AML-193 (cell line): ENCODE results near the gene ARHGAP11A.
A peak's percentile ranks its signal among the peaks of the same experiment; 100 is the strongest.

ENCODE experiments used
- DNase-seq, 2 experiments: peaks; one replicate each; lab custom pipeline; 2025; lab: John Stamatoyannopoulos, UW

The ARHGAP11A gene

DNA sequence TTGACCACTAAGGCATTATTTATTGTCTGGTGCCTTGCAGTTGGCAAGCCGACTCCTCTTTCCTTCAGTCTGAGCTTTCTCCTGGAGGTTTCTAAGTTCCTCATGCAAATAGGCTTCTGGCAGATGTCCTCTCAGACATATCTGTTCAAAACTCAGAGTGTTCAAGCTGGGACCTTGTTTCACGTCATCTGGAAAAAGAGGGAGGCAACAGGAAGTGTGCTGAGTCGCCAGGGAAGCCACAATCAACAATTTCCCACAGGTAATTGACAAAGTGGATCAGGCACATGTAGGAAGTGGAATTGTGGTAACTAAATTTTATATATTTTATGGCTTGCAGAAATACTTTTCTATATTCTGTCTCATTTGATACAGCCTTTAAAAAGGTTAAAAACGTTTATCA is 40.8 kb downstream of the ARHGAP11A start:
- no peak for DNase-seq

DNA sequence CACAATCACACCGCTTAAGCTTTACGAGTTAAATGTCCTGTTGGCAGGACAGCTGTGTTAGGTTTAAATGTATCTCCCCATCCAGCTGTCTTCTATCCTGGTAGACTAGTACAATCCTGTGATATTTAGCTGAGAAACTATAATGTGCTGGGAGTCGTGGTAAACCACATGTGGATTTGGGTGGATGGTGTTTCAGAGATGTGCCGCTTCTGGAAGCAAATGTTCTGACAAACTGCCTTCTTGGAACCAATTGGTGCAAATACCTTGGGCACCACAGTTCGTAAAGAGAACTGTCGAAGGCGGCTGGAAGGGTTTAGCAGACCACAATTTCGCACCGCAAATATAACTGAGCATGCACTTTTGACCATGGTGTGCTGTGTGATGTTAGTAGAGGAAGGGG is 41.2 kb downstream of the ARHGAP11A start:
- no peak for DNase-seq

DNA sequence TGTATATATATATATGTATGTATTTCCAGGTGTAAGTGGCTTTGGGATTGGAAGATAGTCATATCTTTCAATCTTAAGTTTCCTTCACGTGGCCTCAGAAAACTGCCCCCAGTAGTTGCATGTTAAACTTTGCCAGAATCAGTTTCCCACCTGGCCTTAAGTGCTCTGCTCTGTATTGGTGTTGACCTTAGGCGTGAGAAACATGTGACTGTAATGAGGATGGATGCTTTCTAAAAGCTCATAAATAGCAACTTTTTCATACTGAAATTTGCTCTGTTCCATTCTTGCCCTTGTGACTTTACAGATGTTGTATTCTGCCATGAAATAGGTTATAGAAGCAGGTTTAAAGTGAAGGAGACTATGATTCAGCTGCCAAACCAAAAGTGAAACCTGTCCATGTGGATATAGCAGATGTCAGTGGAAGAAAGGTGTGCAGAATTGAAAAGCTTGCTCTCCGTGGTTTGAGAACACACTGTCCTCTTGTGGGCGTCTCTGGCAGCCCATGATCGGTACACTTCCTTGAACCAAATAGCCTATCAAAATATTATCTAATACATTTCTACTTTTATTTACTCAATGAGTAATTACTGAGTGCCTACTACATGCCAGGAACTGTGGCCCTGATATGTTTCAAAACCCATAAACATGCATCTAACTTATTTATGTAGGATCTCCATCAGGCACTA is 42.0 kb downstream of the ARHGAP11A start:
- no peak for DNase-seq

DNA sequence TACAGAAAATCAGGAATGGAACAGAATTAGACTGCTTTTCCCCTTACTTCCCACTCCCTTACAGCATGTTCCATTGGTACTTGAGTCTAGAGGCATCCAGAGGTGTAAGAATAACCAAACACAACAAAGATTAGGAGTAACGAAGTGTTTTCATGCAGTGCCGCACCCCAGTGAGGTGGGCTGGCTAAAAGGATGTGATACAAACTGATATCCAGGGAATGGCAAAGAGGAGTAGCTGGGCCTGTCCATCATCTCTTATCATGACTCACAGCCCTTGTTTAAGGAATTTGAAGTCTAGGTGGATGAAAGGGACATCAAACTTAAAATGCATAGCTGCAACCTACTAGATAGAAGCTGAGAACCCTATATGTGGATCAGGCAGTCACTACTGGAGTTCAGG is 42.6 kb downstream of the ARHGAP11A start:
- DNase-seq: no peak

DNA sequence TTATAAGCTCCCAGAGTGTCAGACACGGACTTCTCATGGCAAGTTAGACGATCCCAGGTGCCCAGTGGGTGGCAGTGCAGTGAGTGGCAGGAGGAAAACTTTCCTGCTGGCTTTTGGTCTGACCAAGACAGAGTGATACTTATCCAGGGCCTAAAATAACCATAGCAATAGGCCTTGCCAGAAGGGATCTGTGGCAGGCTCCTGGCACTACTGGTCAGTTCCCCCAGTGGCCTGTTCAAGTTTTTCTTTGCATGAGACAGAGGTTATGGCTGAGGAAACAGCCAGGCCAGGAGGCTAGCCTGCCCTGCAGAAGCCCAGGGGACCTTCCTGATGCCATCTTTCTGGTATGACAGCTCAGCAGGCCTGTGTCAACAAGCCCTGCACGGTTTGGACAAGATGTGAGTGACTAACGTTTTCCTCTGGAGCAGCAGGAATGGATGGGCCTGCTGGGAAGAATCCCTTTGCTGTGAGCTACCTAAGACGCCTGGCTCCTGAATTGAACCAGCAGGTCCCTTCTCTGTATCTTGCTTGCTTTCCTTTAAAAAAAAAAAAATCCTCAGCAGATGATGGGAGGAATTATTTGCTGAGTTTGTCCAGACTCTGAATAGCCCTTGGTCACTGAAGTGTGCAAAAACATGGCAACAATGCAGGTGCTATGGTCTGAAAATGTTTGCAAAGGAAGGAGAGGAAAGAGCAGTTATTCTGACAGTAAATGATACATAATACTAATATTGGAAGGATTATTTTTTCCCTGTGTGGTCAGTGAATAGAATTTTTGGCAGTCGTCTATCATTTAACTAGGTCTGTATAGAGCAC is 44.2 kb downstream of the ARHGAP11A start:
- no peak for DNase-seq

- DNase-seq: no peak
These were observed 48.4 kb downstream of the ARHGAP11A start for GRCh38 chr15:32663671-32664070.

DNA sequence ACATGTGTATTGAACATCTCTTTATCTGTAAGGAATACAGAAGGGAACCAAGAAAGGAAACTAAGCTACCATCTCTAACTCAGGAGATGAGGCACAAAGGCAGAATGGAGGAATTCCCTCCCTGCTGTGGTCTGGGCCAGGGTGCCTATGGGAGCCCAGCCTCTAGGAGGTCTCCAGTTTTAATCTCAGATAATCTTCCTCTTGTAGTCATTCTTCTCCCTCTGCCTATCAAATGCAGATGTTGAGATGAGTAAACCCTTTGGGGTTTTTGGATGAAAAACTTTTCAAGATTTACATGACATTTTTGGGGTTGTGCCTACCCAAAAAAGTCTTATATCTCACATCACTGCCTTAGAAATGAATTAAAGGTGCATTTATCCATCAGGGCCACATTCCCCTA is 49.5 kb downstream of the ARHGAP11A start:
- no peak for DNase-seq

DNA sequence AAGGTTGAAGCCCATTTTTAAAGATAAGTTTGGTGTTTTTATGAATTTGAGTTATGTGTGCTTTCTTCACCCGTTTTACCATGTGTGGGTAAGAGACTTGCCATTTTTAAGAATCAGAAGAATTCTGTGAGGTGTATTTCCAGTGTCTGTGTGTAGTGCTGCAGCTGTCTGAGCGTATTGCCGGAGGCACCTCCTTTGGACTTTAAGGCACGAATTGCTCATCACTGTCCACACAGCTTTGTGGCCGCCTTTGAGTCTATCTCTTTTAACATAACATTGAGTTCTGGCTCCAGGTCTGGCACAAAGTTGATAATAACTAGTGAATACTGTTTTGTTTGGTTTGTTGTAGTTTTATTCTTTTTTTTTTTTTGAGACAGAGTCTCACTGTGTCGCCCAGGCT is 52.0 kb downstream of the ARHGAP11A start:
- DNase-seq: no peak

GRCh38 chr15:32668942-32669341 is 53.6 kb downstream of the ARHGAP11A start:
- DNase-seq: no peak

DNA sequence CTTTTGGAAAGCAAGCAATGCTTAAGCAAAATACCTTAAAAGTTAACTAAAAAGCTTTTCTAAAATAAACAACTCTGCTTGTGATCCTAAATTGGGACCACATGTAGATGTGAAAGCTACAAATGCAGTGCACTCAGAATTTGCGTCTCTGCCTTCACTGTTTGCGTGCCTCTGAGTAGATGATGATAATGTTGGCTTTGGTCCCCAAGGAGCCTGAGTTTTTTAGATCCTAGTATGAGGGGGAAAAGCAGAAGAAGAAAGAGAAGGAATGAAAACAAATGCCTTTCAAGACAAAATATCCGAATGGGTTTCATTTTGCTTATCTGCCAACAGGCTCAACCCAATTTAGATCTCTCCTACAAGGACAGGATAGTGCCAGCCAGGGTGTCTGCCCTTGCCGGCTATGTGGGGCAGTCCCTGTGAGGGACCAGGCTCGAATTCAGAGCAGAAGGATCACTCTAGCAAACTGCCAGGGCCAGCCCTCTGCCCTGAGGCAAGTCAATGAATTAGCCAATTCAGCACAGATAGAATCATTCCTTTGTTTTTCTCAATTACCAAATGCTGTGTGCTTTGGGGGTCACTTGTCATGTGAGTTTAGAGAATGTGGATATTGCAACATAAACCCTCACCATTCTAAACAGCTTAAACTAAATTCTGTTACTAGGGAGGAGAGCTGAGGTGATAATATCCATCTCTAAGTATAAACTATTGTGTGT is 54.8 kb downstream of the ARHGAP11A start:
- DNase-seq: no peak

- DNase-seq: no peak
These were observed 55.3 kb downstream of the ARHGAP11A start for GRCh38 chr15:32670623-32671022.

- DNase-seq: no peak
These were observed 56.3 kb downstream of the ARHGAP11A start for GRCh38 chr15:32671339-32672325.

DNA sequence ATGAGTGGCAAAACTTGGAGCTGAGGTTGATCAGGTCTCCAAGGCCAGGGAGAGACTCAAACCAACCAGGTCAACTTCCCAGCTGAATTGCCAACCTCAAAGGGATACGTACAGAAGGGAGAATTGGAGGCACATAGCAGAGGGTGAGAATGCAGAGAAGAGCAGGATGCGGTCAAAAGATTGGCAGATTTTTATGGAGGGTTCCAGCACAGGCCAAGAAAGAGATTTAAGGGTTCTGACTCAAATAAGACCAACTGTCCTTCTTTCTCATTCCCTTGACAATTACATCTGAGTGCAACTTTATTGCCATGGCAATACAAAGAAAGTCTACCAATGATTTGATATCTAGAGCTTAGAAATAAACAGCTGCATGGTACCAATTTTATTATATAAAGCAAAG is 59.4 kb downstream of the ARHGAP11A start:
- no peak for DNase-seq

- DNase-seq: peak in 1 of 2 experiments; percentile 1
These were observed 60.2 kb downstream of the ARHGAP11A start for GRCh38 chr15:32675466-32675865.

DNA sequence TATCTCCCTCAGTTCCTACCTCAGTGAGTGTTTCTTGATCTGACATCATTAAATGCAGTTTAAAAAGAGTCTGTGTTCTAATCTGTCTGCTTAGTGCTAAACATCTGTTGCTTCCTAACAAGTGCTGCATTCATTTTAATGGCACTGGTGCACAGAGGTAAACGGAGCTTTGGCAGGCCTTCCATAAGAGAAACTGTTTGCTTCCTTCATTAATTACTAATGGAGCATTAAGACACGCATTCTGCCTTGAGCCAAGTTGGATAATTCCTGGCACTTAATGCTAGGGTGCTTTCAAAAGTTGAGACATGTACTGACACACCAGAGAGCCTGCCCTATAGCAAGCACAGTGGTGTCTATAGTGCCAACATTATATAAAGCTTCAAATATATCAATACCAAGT is 60.9 kb downstream of the ARHGAP11A start:
- no peak for DNase-seq

GRCh38 chr15:32677238-32677750 is 62.0 kb downstream of the ARHGAP11A start:
- DNase-seq: no peak

DNA sequence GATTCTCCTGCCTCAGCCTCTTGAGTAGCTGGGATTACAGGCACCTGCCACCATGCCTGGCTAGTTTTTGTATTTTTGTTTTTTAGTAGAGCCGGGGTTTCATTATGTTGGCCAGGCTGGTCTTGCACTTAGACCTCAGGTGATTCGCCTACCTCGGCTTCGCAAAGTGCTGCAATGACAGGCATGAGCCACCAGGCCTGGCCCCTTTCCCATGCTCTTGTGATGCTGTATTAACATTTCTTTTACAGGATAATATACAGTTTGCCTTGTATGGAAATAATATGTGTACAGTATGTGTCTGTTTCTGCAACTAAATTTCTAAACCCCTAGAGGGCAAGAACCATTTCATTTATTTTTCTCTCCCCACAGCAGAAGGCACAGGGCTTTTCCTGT is 64.0 kb downstream of the ARHGAP11A start:
- DNase-seq: no peak

GRCh38 chr15:32682569-32682968 is 67.3 kb downstream of the ARHGAP11A start:
- DNase-seq: no peak

- DNase-seq: no peak
These were observed 67.8 kb downstream of the ARHGAP11A start for GRCh38 chr15:32682977-32683630.

DNA sequence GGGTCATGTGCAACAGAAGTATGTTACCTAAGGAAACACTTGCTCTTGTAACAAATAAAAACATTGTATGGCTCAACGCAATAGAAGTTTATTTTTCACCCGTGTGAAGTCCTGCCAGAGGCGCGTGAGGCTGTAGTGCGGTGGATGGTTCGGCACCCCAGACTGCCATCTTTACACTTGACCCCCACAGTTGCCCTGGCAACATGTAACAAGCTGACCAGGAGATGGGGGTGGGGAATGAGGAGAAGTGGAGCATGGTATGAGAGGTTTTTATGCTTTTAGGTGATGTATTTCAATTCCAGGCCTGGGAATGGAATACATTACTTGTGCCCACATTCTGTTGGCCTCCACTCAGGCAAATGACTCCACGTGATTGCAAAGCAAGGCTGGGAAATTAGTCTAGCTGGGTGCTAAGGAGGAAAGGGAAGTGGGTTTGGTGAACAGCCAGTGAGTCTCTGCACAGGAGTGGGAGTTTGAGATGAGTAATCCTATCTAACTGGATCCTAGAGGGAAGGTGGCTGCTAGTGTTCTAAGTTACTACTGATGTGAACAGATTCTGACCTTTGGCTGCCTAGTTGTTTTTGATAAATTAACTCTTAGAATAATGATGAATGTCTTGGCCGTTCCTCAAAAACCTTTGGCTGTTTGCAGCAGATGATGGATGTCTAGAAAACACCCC is 68.7 kb downstream of the ARHGAP11A start:
- DNase-seq: peak; percentile 53 to 54
